ENCODE results near the gene TAC3.

DNA sequence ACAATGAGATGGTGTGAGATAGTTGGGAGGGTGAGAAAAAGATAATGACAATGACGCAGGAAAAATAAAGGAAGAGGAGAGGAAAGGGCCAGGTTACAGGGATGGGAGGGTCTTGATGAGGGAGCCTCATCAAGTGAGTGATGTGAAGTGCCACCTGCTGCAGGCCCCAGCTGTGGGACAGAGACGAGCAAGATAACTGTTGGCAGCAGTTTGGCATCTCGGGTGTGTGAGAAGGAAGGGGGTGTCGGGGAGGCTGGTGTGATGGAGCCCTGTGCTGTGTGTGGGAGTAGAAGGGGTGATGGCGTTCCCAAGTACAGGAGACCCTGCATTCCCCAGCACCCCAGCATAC lies 11.4 kb upstream of the TAC3 start:
- TF ChIP-seq, protein P1, sequence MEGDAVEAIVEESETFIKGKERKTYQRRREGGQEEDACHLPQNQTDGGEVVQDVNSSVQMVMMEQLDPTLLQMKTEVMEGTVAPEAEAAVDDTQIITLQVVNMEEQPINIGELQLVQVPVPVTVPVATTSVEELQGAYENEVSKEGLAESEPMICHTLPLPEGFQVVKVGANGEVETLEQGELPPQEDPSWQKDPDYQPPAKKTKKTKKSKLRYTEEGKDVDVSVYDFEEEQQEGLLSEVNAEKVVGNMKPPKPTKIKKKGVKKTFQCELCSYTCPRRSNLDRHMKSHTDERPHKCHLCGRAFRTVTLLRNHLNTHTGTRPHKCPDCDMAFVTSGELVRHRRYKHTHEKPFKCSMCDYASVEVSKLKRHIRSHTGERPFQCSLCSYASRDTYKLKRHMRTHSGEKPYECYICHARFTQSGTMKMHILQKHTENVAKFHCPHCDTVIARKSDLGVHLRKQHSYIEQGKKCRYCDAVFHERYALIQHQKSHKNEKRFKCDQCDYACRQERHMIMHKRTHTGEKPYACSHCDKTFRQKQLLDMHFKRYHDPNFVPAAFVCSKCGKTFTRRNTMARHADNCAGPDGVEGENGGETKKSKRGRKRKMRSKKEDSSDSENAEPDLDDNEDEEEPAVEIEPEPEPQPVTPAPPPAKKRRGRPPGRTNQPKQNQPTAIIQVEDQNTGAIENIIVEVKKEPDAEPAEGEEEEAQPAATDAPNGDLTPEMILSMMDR (IDR thresholded peaks at IDR 0.05; ENCODE audit: control extremely low read depth in 1 of 3, insufficient read depth in 1 of 3, low read depth in 1 of 3, low read length in 3 of 3): no peak
- no peak for TF ChIP-seq CREB1 (IDR thresholded peaks at IDR 0.05)
- TF ChIP-seq TCF12 (IDR thresholded peaks at IDR 0.05; ENCODE audit: low read depth, low read length): no peak
- TF ChIP-seq NRF1 (IDR thresholded peaks at IDR 0.05; ENCODE audit: low read depth, low read length): no peak
- no peak for TF ChIP-seq TAF1 (IDR thresholded peaks at IDR 0.05; ENCODE audit: low read depth, low read length)
- TF ChIP-seq EGR1 (IDR thresholded peaks at IDR 0.05; ENCODE audit: borderline replicate concordance, low read depth, low read length): no peak
- no peak for TF ChIP-seq RFX5 (IDR thresholded peaks at IDR 0.05; ENCODE audit: borderline replicate concordance, low read depth, low read length)
- no peak for TF ChIP-seq KDM1A (IDR thresholded peaks at IDR 0.05; ENCODE audit: borderline replicate concordance, low read length)
- TF ChIP-seq CHD2 (IDR thresholded peaks at IDR 0.05; ENCODE audit: low read length): no peak
- TF ChIP-seq EZH2 (IDR thresholded peaks at IDR 0.05; ENCODE audit: low read depth, low read length, severe bottlenecking): no peak
- TF ChIP-seq, protein P2, sequence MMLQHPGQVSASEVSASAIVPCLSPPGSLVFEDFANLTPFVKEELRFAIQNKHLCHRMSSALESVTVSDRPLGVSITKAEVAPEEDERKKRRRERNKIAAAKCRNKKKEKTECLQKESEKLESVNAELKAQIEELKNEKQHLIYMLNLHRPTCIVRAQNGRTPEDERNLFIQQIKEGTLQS (IDR thresholded peaks at IDR 0.05; ENCODE audit: insufficient read depth, low read depth, low read length): no peak

Measured in H1 (cell line).